Right atrium auricular region (tissue), 2 donors: ENCODE data around the gene PRR5. TPM values are rescaled to one million over a fixed set of nuclear protein-coding genes. Genes with fewer than 3 reads are reported as not detected.

Experiments
- DNase-seq: peaks from one replicate; pipeline ENCODE4 v3.0.0-alpha.2; 2019; ENCODE audit warnings: low spot score
- H3K27ac ChIP-seq, 2 donors: fragments of 200-600 bp; sonication (generic); 1 replicate in 1 of 2; 2 replicates in 1 of 2; pipeline ENCODE4 v1.5.1; 2016 to 2019
- H3K27me3 ChIP-seq, 2 donors: fragments of 200-600 bp; sonication (generic); one replicate each; pipeline versions ENCODE4 v1.5.1 to v1.6.0; 2017 to 2019
- H3K36me3 ChIP-seq: fragments of 200-600 bp; sonication (generic); one replicate; pipeline ENCODE4 v1.5.1; 2016
- H3K4me1 ChIP-seq, 2 donors: fragments of 200-600 bp; sonication (generic); one replicate each; pipeline versions ENCODE4 v1.5.1 to v1.6.0; 2017 to 2019
- H3K4me3 ChIP-seq, 2 donors: fragments of 200-600 bp; sonication (generic); 1 replicate in 1 of 2; 2 replicates in 1 of 2; pipeline ENCODE4 v1.5.1; 2017 to 2019; ENCODE audit warnings: mild to moderate bottlenecking in 1 of 2, moderate library complexity in 1 of 2
- H3K9me3 ChIP-seq, 2 donors: fragments of 200-600 bp; sonication (generic); one replicate each; pipeline ENCODE4 v1.5.1; 2019
- CTCF ChIP-seq, 2 donors: fragments of 200-600 bp; sonication (generic); IDR thresholded peaks; one replicate each; pipeline ENCODE4 v1.5.1; 2019; ENCODE audit warnings: antibody characterized with exemption in 2 of 2
- total RNA-seq, 2 donors: library from RNA; depleted of rRNA; stranded (reverse); fragments of >200 nt; gene quantifications; one replicate each; pipeline ENCODE4 v1.1.0, GENCODE V29; 2016

PRR5 gene
- total RNA-seq, 2 donors from 2014 or later = 10.5 to 12.1 TPM

GRCh38 chr22:44682556-44683168 lies 19.3 kb upstream of the PRR5 start:
- no peaks in the 10 kb centered on the region for H3K36me3 ChIP-seq
- H3K27me3 ChIP-seq = no peaks in the 10 kb centered on the region
- H3K9me3 ChIP-seq = no peaks in the 10 kb centered on the region
- H3K4me1 ChIP-seq = peaks cover 0 to 14% of the 10 kb centered on the region in 2 donors
- no peak overlapping the region for H3K27ac ChIP-seq
- DNase-seq = no peak
- TF ChIP-seq CTCF (IDR thresholded peaks at IDR 0.05) = no peak
- H3K4me3 ChIP-seq = no peak overlapping the region

- no peak overlapping the region for H3K27ac ChIP-seq
- H3K9me3 ChIP-seq = no peaks in the 10 kb centered on the region
- no peak for DNase-seq
- peaks cover 0 to 14% of the 10 kb centered on the region in 2 donors for H3K4me1 ChIP-seq
- no peaks in the 10 kb centered on the region for H3K36me3 ChIP-seq
- no peaks in the 10 kb centered on the region for H3K27me3 ChIP-seq
- no peak overlapping the region for H3K4me3 ChIP-seq
- TF ChIP-seq CTCF (IDR thresholded peaks at IDR 0.05) = no peak
These were observed 18.8 kb upstream of the PRR5 start for GRCh38 chr22:44683237-44683636.

GRCh38 chr22:44683881-44684280 lies 18.1 kb upstream of the PRR5 start:
- no peaks in the 10 kb centered on the region for H3K27me3 ChIP-seq
- H3K27ac ChIP-seq = no peak overlapping the region
- H3K36me3 ChIP-seq = no peaks in the 10 kb centered on the region
- peaks cover 0 to 14% of the 10 kb centered on the region in 2 donors for H3K4me1 ChIP-seq
- no peak for DNase-seq
- TF ChIP-seq CTCF (IDR thresholded peaks at IDR 0.05) = no peak
- no peaks in the 10 kb centered on the region for H3K9me3 ChIP-seq
- no peak overlapping the region for H3K4me3 ChIP-seq

GRCh38 chr22:44684506-44685383 lies 17.3 kb upstream of the PRR5 start:
- Histone ChIP-seq H3K27ac (no peak overlapping the region), H3K9me3 (no peaks in the 10 kb centered on the region), H3K4me3 (no peak overlapping the region), H3K4me1 (peaks cover 0 to 14% of the 10 kb centered on the region in 2 donors), H3K36me3 (no peaks in the 10 kb centered on the region), H3K27me3 (no peaks in the 10 kb centered on the region)
- peak; percentile 73 to 89 for TF ChIP-seq CTCF (IDR thresholded peaks at IDR 0.05)
- peak; percentile 89 for DNase-seq

GRCh38 chr22:44685384-44686056 lies 16.5 kb upstream of the PRR5 start:
- no peaks in the 10 kb centered on the region for H3K27me3 ChIP-seq
- DNase-seq = no peak
- no peaks in the 10 kb centered on the region for H3K36me3 ChIP-seq
- H3K27ac ChIP-seq = no peak overlapping the region
- TF ChIP-seq CTCF (IDR thresholded peaks at IDR 0.05) = no peak
- peaks cover 0 to 14% of the 10 kb centered on the region in 2 donors for H3K4me1 ChIP-seq
- no peaks in the 10 kb centered on the region for H3K9me3 ChIP-seq
- no peak overlapping the region for H3K4me3 ChIP-seq
